NK-92 treated with Interleukin-12 subunit alpha and Interleukin-12 subunit beta, amount 100 ng/mL, for 24 hours (cell line): Measurements from ENCODE around the gene LRP1B.
"Not testable (repeated sequence)": the region's sequence is repeated elsewhere in the genome, so short reads cannot be mapped to it uniquely, and the experiment has no call there.

Source experiments
- DNase-seq: peaks from one replicate; lab custom pipeline; 2025; lab: John Stamatoyannopoulos, UW

Gene LRP1B

GRCh38 chr2:140427033-140427432 is 1703.8 kb downstream of the LRP1B start:
- DNase-seq: not testable (repeated sequence)

GRCh38 chr2:140424471-140424870 is 1706.3 kb downstream of the LRP1B start:
- no peak for DNase-seq

GRCh38 chr2:140422759-140423158 is 1708.1 kb downstream of the LRP1B start:
- DNase-seq: no peak

GRCh38 chr2:140417504-140417903 is 1713.3 kb downstream of the LRP1B start:
- DNase-seq: no peak

- no peak for DNase-seq
These were observed 1714.2 kb downstream of the LRP1B start for GRCh38 chr2:140416577-140416976.

- not testable (repeated sequence) for DNase-seq
These were observed 1715.8 kb downstream of the LRP1B start for GRCh38 chr2:140415035-140415434.

- DNase-seq: no peak
These were observed 1720.1 kb downstream of the LRP1B start for GRCh38 chr2:140410695-140411094.

GRCh38 chr2:140401056-140401455 is 1729.8 kb downstream of the LRP1B start:
- DNase-seq: no peak

- no peak for DNase-seq
These were observed 1738.0 kb downstream of the LRP1B start for GRCh38 chr2:140392824-140393223.

- no peak for DNase-seq
These were observed 1745.9 kb downstream of the LRP1B start for GRCh38 chr2:140384946-140385345.

GRCh38 chr2:140383781-140384180 is 1747.0 kb downstream of the LRP1B start:
- no peak for DNase-seq

- DNase-seq: no peak
These were observed 1754.1 kb downstream of the LRP1B start for GRCh38 chr2:140376686-140377085.

- no peak for DNase-seq
These were observed 1767.7 kb downstream of the LRP1B start for GRCh38 chr2:140363131-140363530.

- DNase-seq: no peak
These were observed 1768.5 kb downstream of the LRP1B start for GRCh38 chr2:140362361-140362760.

GRCh38 chr2:140359056-140359771 is 1771.6 kb downstream of the LRP1B start:
- no peak for DNase-seq

- DNase-seq: no peak
These were observed 1774.1 kb downstream of the LRP1B start for GRCh38 chr2:140356697-140357096.

GRCh38 chr2:140355511-140356090 is 1775.2 kb downstream of the LRP1B start:
- DNase-seq: no peak

GRCh38 chr2:140354544-140354943 is 1776.3 kb downstream of the LRP1B start:
- DNase-seq: no peak

GRCh38 chr2:140353541-140353940 is 1777.3 kb downstream of the LRP1B start:
- no peak for DNase-seq

GRCh38 chr2:140351692-140352091 is 1779.1 kb downstream of the LRP1B start:
- DNase-seq: no peak

- DNase-seq: no peak
These were observed 1781.1 kb downstream of the LRP1B start for GRCh38 chr2:140349695-140350094.

GRCh38 chr2:140348826-140349225 is 1782.0 kb downstream of the LRP1B start:
- no peak for DNase-seq

- no peak for DNase-seq
These were observed 1786.0 kb downstream of the LRP1B start for GRCh38 chr2:140344838-140345237.

GRCh38 chr2:140344266-140344665 is 1786.5 kb downstream of the LRP1B start:
- DNase-seq: not testable (repeated sequence)
